Endothelial cell of umbilical vein (primary cell): ENCODE data around the gene DLGAP4. TPM values are rescaled to one million over a fixed set of nuclear protein-coding genes. Genes with fewer than 3 reads are reported as not detected.

Source experiments
- BruUV-seq: library from RNA; stranded (reverse); fragments of 400-500 nt; replicated peaks from 2 replicates; lab custom pipeline; 2021; lab: Mats Ljungman, UMichigan
- CTCF ChIA-PET: fragments of 300-600, 350-600 bp; sonication (Branson Sonifier 250); formaldehyde crosslinking; loops from one replicate; lab custom pipeline; 2021; ENCODE audit warnings: antibody characterized with exemption, inconsistent platforms; lab: Charles Lee
- POLR2A ChIA-PET: fragments of 300-600, 350-600 bp; sonication (Branson Sonifier 250); formaldehyde crosslinking; loops from one replicate; lab custom pipeline; 2021; ENCODE audit warnings: antibody characterized with exemption, inconsistent platforms; lab: Charles Lee
- DNase-seq: peaks from one replicate; pipeline ENCODE4 v3.0.0-alpha.2; 2011; ENCODE audit warnings: low read depth, low spot score
- FAIRE-seq: peaks from 2 replicates; lab custom pipeline; 2011; peaks lifted over from hg19 to GRCh38; lab: Jason Lieb, UNC
- H2AFZ ChIP-seq: 2 replicates; pipeline ENCODE4 v1.6.0; 2012; ENCODE audit warnings: low read depth, low read length, control low read depth, inconsistent platforms
- H3K27ac ChIP-seq: 2 replicates; pipeline ENCODE4 v1.5.1; 2011; ENCODE audit warnings: low read depth, mild to moderate bottlenecking, control low read depth, low read length, moderate library complexity; ENCODE audit not compliant: insufficient read depth
- H3K27me3 ChIP-seq, 2 experiments: 2 replicates each; pipeline versions ENCODE4 v1.6.0 to v1.6.1; 2011; ENCODE audit warnings: low read length in 2 of 2, mixed read lengths in 1 of 2; ENCODE audit not compliant: control insufficient read depth in 2 of 2, insufficient read depth in 2 of 2
- H3K36me3 ChIP-seq, 2 experiments: 2 replicates in 1 of 2; 3 replicates in 1 of 2; pipeline ENCODE4 v1.5.1; 2011; ENCODE audit warnings: low read length in 2 of 2, mild to moderate bottlenecking in 1 of 2, moderate library complexity in 1 of 2; ENCODE audit not compliant: control insufficient read depth in 2 of 2, insufficient read depth in 2 of 2; ENCODE audit errors: extremely low read depth in 1 of 2
- H3K4me1 ChIP-seq: 3 replicates; pipeline ENCODE4 v1.5.1; 2011; ENCODE audit warnings: mild to moderate bottlenecking, low read length; ENCODE audit not compliant: control insufficient read depth, insufficient read depth; ENCODE audit errors: extremely low read depth
- H3K4me2 ChIP-seq: 2 replicates; pipeline ENCODE4 v1.6.1; 2011; ENCODE audit warnings: low read length, control low read depth, mixed read lengths; ENCODE audit not compliant: insufficient read depth
- H3K4me3 ChIP-seq, 3 experiments: fragments of 200-600 bp in 1 of 3; sonication (generic), shearing (Covaris generic) in 1 of 3; replicated peaks in 1 of 3; 2 replicates each; pipeline ENCODE4 v1.5.1; 2011 to 2016; ENCODE audit warnings: control low read depth in 3 of 3, low read length in 3 of 3, mild to moderate bottlenecking in 2 of 3, inconsistent platforms in 1 of 3, low read depth in 1 of 3, moderate library complexity in 1 of 3; ENCODE audit not compliant: insufficient read depth in 1 of 3
- H3K79me2 ChIP-seq: 2 replicates; pipeline ENCODE4 v1.6.0; 2012; ENCODE audit warnings: low read length, inconsistent platforms; ENCODE audit not compliant: control insufficient read depth, insufficient read depth
- H3K9ac ChIP-seq: replicated peaks from 2 replicates; pipeline ENCODE3; 2011; ENCODE audit warnings: low read length, control low read depth; ENCODE audit not compliant: insufficient read depth; ENCODE audit errors: extremely low read depth
- H3K9me1 ChIP-seq: replicated peaks from 3 replicates; pipeline ENCODE4 v1.6.0; 2011; ENCODE audit warnings: mild to moderate bottlenecking, low read length; ENCODE audit not compliant: control insufficient read depth, insufficient read depth; ENCODE audit errors: extremely low read depth
- H3K9me3 ChIP-seq: replicated peaks from 2 replicates; pipeline ENCODE4 v1.5.1; 2012; ENCODE audit warnings: low read length, inconsistent platforms; ENCODE audit not compliant: control insufficient read depth, insufficient read depth
- H4K20me1 ChIP-seq: replicated peaks from 2 replicates; pipeline ENCODE3; 2011; ENCODE audit warnings: mild to moderate bottlenecking, low read length; ENCODE audit not compliant: control insufficient read depth, insufficient read depth; ENCODE audit errors: extremely low read depth
- CTCF ChIP-seq, 2 donors: IDR thresholded peaks; 1 replicate in 1 of 2; 2 replicates in 1 of 2; pipeline ENCODE4 v1.5.1; 2011; ENCODE audit warnings: low read length in 2 of 2, mild to moderate bottlenecking in 2 of 2, moderate library complexity in 2 of 2, control low read depth in 1 of 2, inconsistent platforms in 1 of 2, low read depth in 1 of 2; ENCODE audit not compliant: insufficient read depth in 1 of 2; ENCODE audit errors: extremely low read depth in 1 of 2
- EZH2 ChIP-seq: IDR thresholded peaks from 2 replicates; pipeline ENCODE4 v1.6.1; 2012; ENCODE audit warnings: borderline replicate concordance, low read depth, mild to moderate bottlenecking, moderate library complexity, low read length, inconsistent platforms; ENCODE audit not compliant: severe bottlenecking
- FOS ChIP-seq: IDR thresholded peaks from 2 replicates; pipeline ENCODE4 v1.6.1; 2011; ENCODE audit warnings: mild to moderate bottlenecking, low read length, moderate library complexity, borderline replicate concordance; ENCODE audit not compliant: insufficient read depth
- GATA2 ChIP-seq: IDR thresholded peaks from 2 replicates; pipeline ENCODE4 v1.7.0; 2011; ENCODE audit warnings: low read depth, mild to moderate bottlenecking, moderate library complexity, mixed read lengths, low read length; ENCODE audit not compliant: insufficient read length, insufficient read depth
- JUN ChIP-seq: IDR thresholded peaks from 2 replicates; pipeline ENCODE4 v1.6.1; 2011; ENCODE audit warnings: borderline replicate concordance, low read depth; ENCODE audit not compliant: insufficient read length, insufficient read depth
- MAX ChIP-seq: IDR thresholded peaks from 2 replicates; pipeline ENCODE4 v1.6.1; 2011; ENCODE audit not compliant: insufficient read depth, insufficient read length
- MYC ChIP-seq: IDR thresholded peaks from one replicate; pipeline ENCODE4 v1.6.1; 2011; ENCODE audit warnings: mild to moderate bottlenecking, low read depth, low read length
- POLR2A ChIP-seq: IDR thresholded peaks from 2 replicates; pipeline ENCODE4 v1.6.1; 2012; ENCODE audit warnings: low read depth, mild to moderate bottlenecking, control low read depth, low read length
- POLR2AphosphoS5 ChIP-seq: IDR thresholded peaks from 2 replicates; pipeline ENCODE4 v1.6.1; 2012; ENCODE audit warnings: low read depth, mild to moderate bottlenecking, control low read depth, low read length, moderate library complexity; ENCODE audit not compliant: insufficient read depth
- dilution Hi-C: fragments of 300-500 bp; cut with MboI; formaldehyde crosslinking; loops from one replicate; pipeline ENCODE4 v1.15.0; 2019; ENCODE audit warnings: low sequenced_read_pairs; ENCODE audit not compliant: extremely low pct_ligation_motif_present
- intact Hi-C: fragments of 100-400 bp; cut with micrococcal nuclease; formaldehyde crosslinking; loops from one replicate; pipeline ENCODE4 v1.10.0; 2022
- polyA plus RNA-seq, 4 experiments: library from polyadenylated mRNA; depleted of rRNA in 3 of 4; stranded (reverse) in 3 of 4; unstranded in 1 of 4; fragments of >200 nt; gene quantifications; 2 replicates each; pipeline versions ENCODE4 v1.2.1 to v1.2.3, GENCODE V29; 2011 to 2012; ENCODE audit warnings: missing spikeins in 1 of 4
- total RNA-seq: library from RNA; stranded (reverse); gene quantifications from 2 replicates; pipeline ENCODE4 v1.2.3, GENCODE V29; 2021

The DLGAP4 gene
- total and polyA plus RNA-seq, 2 donors (not counting 3 experiments of a cell fraction or from before 2014, with no cell fraction given): 57.5 to 125 TPM

GRCh38 chr20:36315545-36316351, 9.6 kb downstream of the DLGAP4 start:
- H3K4me1 ChIP-seq: no peaks in the 10 kb centered on the region
- intact Hi-C loops (no loop called here), dilution Hi-C loops (no loop called here)
- POLR2A ChIA-PET: no interaction called here
- H3K9me3 ChIP-seq: no peaks in the 10 kb centered on the region
- no peak overlapping the region for H3K4me2 ChIP-seq
- no TSS peak for BruUV-seq
- H2AFZ ChIP-seq: no peak overlapping the region
- no peaks in the 10 kb centered on the region for H4K20me1 ChIP-seq
- H3K9me1 ChIP-seq: no peaks in the 10 kb centered on the region
- H3K4me3 ChIP-seq: no peak overlapping the region
- H3K27me3 ChIP-seq: peaks cover 0 to 2% of the 10 kb centered on the region in 2 experiments
- TF ChIP-seq FOS (no peak), POLR2AphosphoS5 (no peak), MYC (no peak), CTCF (IDR thresholded peaks at IDR 0.05; ENCODE audit: extremely low read depth in 1 of 2, insufficient read depth in 1 of 2, low read depth in 1 of 2, low read length in 2 of 2) (no peak), EZH2 (no peak), MAX (no peak), JUN (no peak), GATA2 (no peak), POLR2A (no peak)
- H3K36me3 ChIP-seq: no peaks in the 10 kb centered on the region
- FAIRE-seq: no peak
- CTCF ChIA-PET: no interaction called here
- H3K27ac ChIP-seq: no peak overlapping the region
- DNase-seq: no peak
- no peak overlapping the region for H3K9ac ChIP-seq
- no peaks in the 10 kb centered on the region for H3K79me2 ChIP-seq
